ENCODE results near the gene NDUFAF7. TPM values are rescaled to one million over a fixed set of nuclear protein-coding genes. Genes with fewer than 3 reads are reported as not detected.
"Not testable (repeated sequence)": the region's sequence is repeated elsewhere in the genome, so short reads cannot be mapped to it uniquely, and the experiment has no call there.

The NDUFAF7 gene
- total RNA-seq, 1 donor from 2014 or later = 3.8 TPM

GRCh38 chr2:37211212-37211611 is 20.2 kb upstream of the NDUFAF7 start:
- Histone ChIP-seq H3K9me3 (peaks cover 27 to 48% of the 10 kb centered on the region in 2 donors), H3K27ac (no peak overlapping the region), H3K27me3 (no peaks in the 10 kb centered on the region), H3K4me1 (no peaks in the 10 kb centered on the region), H3K4me3 (no peak overlapping the region), H3K36me3 (peaks cover 73 to 95% of the 10 kb centered on the region in 2 donors)
- TF ChIP-seq, protein P1, sequence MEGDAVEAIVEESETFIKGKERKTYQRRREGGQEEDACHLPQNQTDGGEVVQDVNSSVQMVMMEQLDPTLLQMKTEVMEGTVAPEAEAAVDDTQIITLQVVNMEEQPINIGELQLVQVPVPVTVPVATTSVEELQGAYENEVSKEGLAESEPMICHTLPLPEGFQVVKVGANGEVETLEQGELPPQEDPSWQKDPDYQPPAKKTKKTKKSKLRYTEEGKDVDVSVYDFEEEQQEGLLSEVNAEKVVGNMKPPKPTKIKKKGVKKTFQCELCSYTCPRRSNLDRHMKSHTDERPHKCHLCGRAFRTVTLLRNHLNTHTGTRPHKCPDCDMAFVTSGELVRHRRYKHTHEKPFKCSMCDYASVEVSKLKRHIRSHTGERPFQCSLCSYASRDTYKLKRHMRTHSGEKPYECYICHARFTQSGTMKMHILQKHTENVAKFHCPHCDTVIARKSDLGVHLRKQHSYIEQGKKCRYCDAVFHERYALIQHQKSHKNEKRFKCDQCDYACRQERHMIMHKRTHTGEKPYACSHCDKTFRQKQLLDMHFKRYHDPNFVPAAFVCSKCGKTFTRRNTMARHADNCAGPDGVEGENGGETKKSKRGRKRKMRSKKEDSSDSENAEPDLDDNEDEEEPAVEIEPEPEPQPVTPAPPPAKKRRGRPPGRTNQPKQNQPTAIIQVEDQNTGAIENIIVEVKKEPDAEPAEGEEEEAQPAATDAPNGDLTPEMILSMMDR (IDR thresholded peaks at IDR 0.05) = no peak
- DNase-seq (ENCODE audit: low spot score in 2 of 2) = no peak
- intact Hi-C loops (cut with DNase I) = no loop called here

DNA sequence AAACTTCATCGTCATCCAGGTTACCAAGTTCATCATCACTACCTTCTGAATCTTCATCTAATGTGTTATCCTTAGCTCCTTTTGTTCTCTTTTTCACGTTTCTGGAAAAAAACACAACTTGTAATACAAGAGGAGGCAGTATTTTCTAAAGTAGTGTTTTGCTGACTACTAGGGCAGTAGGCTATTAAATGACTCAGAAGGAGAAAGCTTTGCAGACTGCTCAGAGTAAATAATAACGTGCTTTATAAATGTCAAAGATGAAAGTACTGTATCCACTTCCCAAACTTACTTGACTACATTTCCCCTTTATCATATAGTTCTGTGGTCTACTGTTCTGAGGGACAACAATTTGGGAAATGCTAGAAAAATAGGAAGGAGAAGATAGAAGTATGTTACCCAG is 19.5 kb upstream of the NDUFAF7 start:
- H3K9me3 ChIP-seq = peaks cover 27 to 40% of the 10 kb centered on the region in 2 donors
- H3K27me3 ChIP-seq = no peaks in the 10 kb centered on the region
- no peaks in the 10 kb centered on the region for H3K4me1 ChIP-seq
- H3K4me3 ChIP-seq = no peak overlapping the region
- intact Hi-C loops (cut with DNase I) = no loop called here
- no peak overlapping the region for H3K27ac ChIP-seq
- DNase-seq (ENCODE audit: low spot score in 2 of 2) = no peak
- H3K36me3 ChIP-seq = peaks cover 72 to 94% of the 10 kb centered on the region in 2 donors
- TF ChIP-seq, protein P1 (IDR thresholded peaks at IDR 0.05) = no peak

DNA sequence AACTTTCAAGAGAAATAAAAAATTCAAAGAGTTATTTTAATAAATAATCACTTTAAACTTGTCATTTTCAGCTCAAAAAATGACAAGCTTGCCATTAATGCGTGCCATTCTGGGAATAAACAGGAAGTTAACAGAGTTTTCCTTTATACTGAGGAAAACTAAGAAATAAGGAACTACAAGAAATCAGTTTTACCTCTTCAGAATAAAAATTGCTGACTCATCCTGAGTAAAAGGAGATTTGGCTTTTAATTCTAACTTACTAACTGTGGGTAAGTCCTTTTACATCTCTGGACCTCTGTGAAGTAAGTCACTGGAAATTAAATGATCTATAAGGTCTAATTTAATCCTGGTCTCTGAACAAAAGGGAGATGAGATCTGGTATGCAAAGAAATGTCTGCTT is 16.2 kb upstream of the NDUFAF7 start:
- H3K27ac ChIP-seq = peak overlapping the region in 1 of 2 donors; percentile 37
- no peak overlapping the region for H3K4me3 ChIP-seq
- H3K4me1 ChIP-seq = no peaks in the 10 kb centered on the region
- peaks cover 0 to 9% of the 10 kb centered on the region in 2 donors for H3K9me3 ChIP-seq
- H3K27me3 ChIP-seq = no peaks in the 10 kb centered on the region
- TF ChIP-seq, protein P1 (IDR thresholded peaks at IDR 0.05) = no peak
- peaks cover 59 to 77% of the 10 kb centered on the region in 2 donors for H3K36me3 ChIP-seq
- intact Hi-C loops (cut with DNase I) = no loop called here
- DNase-seq (ENCODE audit: low spot score in 2 of 2) = no peak

GRCh38 chr2:37219046-37219445 is 12.4 kb upstream of the NDUFAF7 start:
- TF ChIP-seq, protein P1 (IDR thresholded peaks at IDR 0.05) = no peak
- no peak for DNase-seq (ENCODE audit: low spot score in 2 of 2)
- peaks cover 48 to 74% of the 10 kb centered on the region in 2 donors for H3K36me3 ChIP-seq
- no peak overlapping the region for H3K4me3 ChIP-seq
- no peaks in the 10 kb centered on the region for H3K27me3 ChIP-seq
- H3K9me3 ChIP-seq = no peaks in the 10 kb centered on the region
- intact Hi-C loops (cut with DNase I) = no loop called here
- no peak overlapping the region for H3K27ac ChIP-seq
- no peaks in the 10 kb centered on the region for H3K4me1 ChIP-seq

GRCh38 chr2:37223131-37223530 is 8.3 kb upstream of the NDUFAF7 start:
- peaks cover 0 to 4% of the 10 kb centered on the region in 2 donors for H3K4me1 ChIP-seq
- no peak overlapping the region for H3K4me3 ChIP-seq
- no peak overlapping the region for H3K27ac ChIP-seq
- H3K27me3 ChIP-seq = no peaks in the 10 kb centered on the region
- H3K36me3 ChIP-seq = peaks cover 38 to 52% of the 10 kb centered on the region in 2 donors
- intact Hi-C loops (cut with DNase I) = no loop called here
- TF ChIP-seq, protein P1 (IDR thresholded peaks at IDR 0.05) = no peak
- DNase-seq (ENCODE audit: low spot score in 2 of 2) = no peak
- H3K9me3 ChIP-seq = no peaks in the 10 kb centered on the region

GRCh38 chr2:37224063-37224462 is 7.4 kb upstream of the NDUFAF7 start:
- intact Hi-C loops (cut with DNase I) = no loop called here
- H3K27me3 ChIP-seq = no peaks in the 10 kb centered on the region
- peaks cover 31 to 49% of the 10 kb centered on the region in 2 donors for H3K36me3 ChIP-seq
- no peak overlapping the region for H3K27ac ChIP-seq
- H3K4me1 ChIP-seq = peaks cover 0 to 4% of the 10 kb centered on the region in 2 donors
- DNase-seq (ENCODE audit: low spot score in 2 of 2) = no peak
- TF ChIP-seq, protein P1 (IDR thresholded peaks at IDR 0.05) = no peak
- no peaks in the 10 kb centered on the region for H3K9me3 ChIP-seq
- no peak overlapping the region for H3K4me3 ChIP-seq

- H3K27me3 ChIP-seq; H3K27ac ChIP-seq; DNase-seq (ENCODE audit: low spot score in 2 of 2); H3K4me3 ChIP-seq; intact Hi-C loops (cut with DNase I); H3K9me3 ChIP-seq: not testable (repeated sequence)
- peaks cover 31 to 46% of the 10 kb centered on the region in 2 donors for H3K36me3 ChIP-seq
- H3K4me1 ChIP-seq = peaks cover 0 to 12% of the 10 kb centered on the region in 2 donors
Observed at GRCh38 chr2:37225129-37225528, 6.3 kb upstream of the NDUFAF7 start.

All from ascending aorta (tissue), 2 donors.